ENCODE data around the gene TAPT1.

TAPT1 gene

GRCh38 chr4:16233569-16234177 is 7.4 kb upstream of the TAPT1 start:
- Mint-ChIP-seq H3K27ac (no peak overlapping the region), H3K27me3 (no peaks in the 10 kb centered on the region), H3K4me1 (peaks cover 21% of the 10 kb centered on the region), H3K4me3 (no peak overlapping the region), H3K36me3 (no peaks in the 10 kb centered on the region), H3K9me3 (no peaks in the 10 kb centered on the region)
- no peak for ATAC-seq

- Mint-ChIP-seq H3K27ac (no peak overlapping the region), H3K4me3 (no peak overlapping the region), H3K36me3 (no peaks in the 10 kb centered on the region), H3K27me3 (no peaks in the 10 kb centered on the region), H3K9me3 (no peaks in the 10 kb centered on the region), H3K4me1 (peaks cover 35% of the 10 kb centered on the region)
- no peak for ATAC-seq
These were observed 5.4 kb upstream of the TAPT1 start for GRCh38 chr4:16231570-16232245.

GRCh38 chr4:16230308-16230707 is 4.0 kb upstream of the TAPT1 start:
- no peaks in the 10 kb centered on the region for H3K36me3 Mint-ChIP-seq
- no peak overlapping the region for H3K27ac Mint-ChIP-seq
- H3K27me3 Mint-ChIP-seq: no peaks in the 10 kb centered on the region
- ATAC-seq: no peak
- peaks cover 35% of the 10 kb centered on the region for H3K4me1 Mint-ChIP-seq
- no peak overlapping the region for H3K4me3 Mint-ChIP-seq
- no peaks in the 10 kb centered on the region for H3K9me3 Mint-ChIP-seq

- H3K27ac Mint-ChIP-seq: no peak overlapping the region
- no peak for ATAC-seq
- no peak overlapping the region for H3K4me3 Mint-ChIP-seq
- no peaks in the 10 kb centered on the region for H3K9me3 Mint-ChIP-seq
- H3K4me1 Mint-ChIP-seq: peaks cover 41% of the 10 kb centered on the region
- no peaks in the 10 kb centered on the region for H3K36me3 Mint-ChIP-seq
- H3K27me3 Mint-ChIP-seq: no peaks in the 10 kb centered on the region
These were observed 3.3 kb upstream of the TAPT1 start for GRCh38 chr4:16229604-16230003.

- ATAC-seq: no peak
- Mint-ChIP-seq H3K27ac (peak overlapping the region; percentile 94), H3K27me3 (no peaks in the 10 kb centered on the region), H3K4me1 (peaks cover 51% of the 10 kb centered on the region), H3K36me3 (no peaks in the 10 kb centered on the region), H3K4me3 (peak overlapping the region; percentile 96), H3K9me3 (no peaks in the 10 kb centered on the region)
These were observed 1.2 kb upstream of the TAPT1 start for GRCh38 chr4:16227462-16227868.

- Mint-ChIP-seq H3K27me3 (no peaks in the 10 kb centered on the region), H3K4me1 (peaks cover 47% of the 10 kb centered on the region), H3K4me3 (peak overlapping the region; percentile 96), H3K9me3 (no peaks in the 10 kb centered on the region), H3K27ac (peak overlapping the region; percentile 94), H3K36me3 (no peaks in the 10 kb centered on the region)
- ATAC-seq: peak; percentile 67
These were observed 668 bp upstream of the TAPT1 start for GRCh38 chr4:16226816-16227461.

GRCh38 chr4:16225167-16225862 is 956 bp downstream of the TAPT1 start:
- Mint-ChIP-seq H3K4me1 (peaks cover 43% of the 10 kb centered on the region), H3K4me3 (peak overlapping the region; percentile 80), H3K27me3 (no peaks in the 10 kb centered on the region), H3K9me3 (no peaks in the 10 kb centered on the region), H3K27ac (peak overlapping the region; percentile 57), H3K36me3 (no peaks in the 10 kb centered on the region)
- no peak for ATAC-seq

GRCh38 chr4:16224264-16225166 is 1.8 kb downstream of the TAPT1 start:
- H3K27me3 Mint-ChIP-seq: no peaks in the 10 kb centered on the region
- ATAC-seq: no peak
- no peaks in the 10 kb centered on the region for H3K9me3 Mint-ChIP-seq
- H3K36me3 Mint-ChIP-seq: no peaks in the 10 kb centered on the region
- peak overlapping the region; percentile 6 for H3K27ac Mint-ChIP-seq
- H3K4me3 Mint-ChIP-seq: peak overlapping the region; percentile 17
- H3K4me1 Mint-ChIP-seq: peaks cover 42% of the 10 kb centered on the region

- ATAC-seq: no peak
- H3K9me3 Mint-ChIP-seq: no peaks in the 10 kb centered on the region
- peaks cover 33% of the 10 kb centered on the region for H3K4me1 Mint-ChIP-seq
These were observed 3.2 kb downstream of the TAPT1 start for GRCh38 chr4:16222957-16223527.

GRCh38 chr4:16218950-16219349 is 7.3 kb downstream of the TAPT1 start:
- H3K36me3 Mint-ChIP-seq: peaks cover 19% of the 10 kb centered on the region
- H3K4me1 Mint-ChIP-seq: peaks cover 41% of the 10 kb centered on the region

More at GRCh38 chr4:16222957-16223527, 3.2 kb downstream of the TAPT1 start:
- no peaks in the 10 kb centered on the region for H3K27me3 Mint-ChIP-seq
- H3K4me3 Mint-ChIP-seq: no peak overlapping the region
- H3K27ac Mint-ChIP-seq: peak overlapping the region; percentile 6
- H3K36me3 Mint-ChIP-seq: no peaks in the 10 kb centered on the region

GRCh38 chr4:16217300-16218051 is 8.8 kb downstream of the TAPT1 start:
- H3K9me3 Mint-ChIP-seq: no peaks in the 10 kb centered on the region
- no peak overlapping the region for H3K4me3 Mint-ChIP-seq
- H3K27me3 Mint-ChIP-seq: no peaks in the 10 kb centered on the region
- ATAC-seq: peak; percentile 64
- H3K27ac Mint-ChIP-seq: peak overlapping the region; percentile 3
- H3K36me3 Mint-ChIP-seq: peaks cover 24% of the 10 kb centered on the region
- H3K4me1 Mint-ChIP-seq: peaks cover 29% of the 10 kb centered on the region

More at GRCh38 chr4:16218950-16219349, 7.3 kb downstream of the TAPT1 start:
- no peak overlapping the region for H3K4me3 Mint-ChIP-seq
- no peaks in the 10 kb centered on the region for H3K27me3 Mint-ChIP-seq
- ATAC-seq: no peak
- H3K9me3 Mint-ChIP-seq: no peaks in the 10 kb centered on the region
- H3K27ac Mint-ChIP-seq: no peak overlapping the region

- ATAC-seq: no peak
- H3K4me3 Mint-ChIP-seq: no peak overlapping the region
- no peaks in the 10 kb centered on the region for H3K27me3 Mint-ChIP-seq
- H3K36me3 Mint-ChIP-seq: peaks cover 37% of the 10 kb centered on the region
- H3K4me1 Mint-ChIP-seq: peaks cover 29% of the 10 kb centered on the region
- H3K27ac Mint-ChIP-seq: no peak overlapping the region
- no peaks in the 10 kb centered on the region for H3K9me3 Mint-ChIP-seq
These were observed 13.2 kb downstream of the TAPT1 start for GRCh38 chr4:16213121-16213520.

GRCh38 chr4:16212138-16212782 is 14.0 kb downstream of the TAPT1 start:
- Mint-ChIP-seq H3K36me3 (peaks cover 37% of the 10 kb centered on the region), H3K9me3 (no peaks in the 10 kb centered on the region), H3K4me1 (peaks cover 26% of the 10 kb centered on the region), H3K27ac (no peak overlapping the region), H3K4me3 (no peak overlapping the region), H3K27me3 (no peaks in the 10 kb centered on the region)
- ATAC-seq: no peak
